NOMO-1 treated with DMSO at 0.1 percent for 48 hours (cell line): ENCODE measurements around the gene C3orf20.

Experiments used
- DNase-seq: peaks from one replicate; lab custom pipeline; 2025; ENCODE audit not compliant: unreplicated experiment; lab: John Stamatoyannopoulos, UW

Gene C3orf20

DNA sequence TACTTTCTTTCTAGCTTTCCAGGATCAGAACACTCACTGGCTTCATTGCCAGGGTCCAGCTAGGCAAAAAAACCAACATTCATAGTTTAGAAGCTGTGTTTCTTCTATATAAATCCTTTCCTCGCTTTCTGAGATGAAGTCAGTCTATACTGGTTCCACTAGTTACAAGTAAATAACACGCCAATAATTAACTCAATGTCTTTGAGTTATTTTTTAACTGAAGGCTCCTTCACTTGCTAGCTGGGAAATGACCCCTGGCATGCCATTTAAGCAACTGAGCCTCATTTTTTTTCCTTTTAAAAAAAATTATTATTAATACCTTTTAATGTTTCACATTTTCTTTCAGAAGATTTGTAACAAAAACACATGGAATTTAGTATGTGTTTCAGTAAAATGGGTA lies 25.5 kb upstream of the C3orf20 start:
- no peak for DNase-seq

DNA sequence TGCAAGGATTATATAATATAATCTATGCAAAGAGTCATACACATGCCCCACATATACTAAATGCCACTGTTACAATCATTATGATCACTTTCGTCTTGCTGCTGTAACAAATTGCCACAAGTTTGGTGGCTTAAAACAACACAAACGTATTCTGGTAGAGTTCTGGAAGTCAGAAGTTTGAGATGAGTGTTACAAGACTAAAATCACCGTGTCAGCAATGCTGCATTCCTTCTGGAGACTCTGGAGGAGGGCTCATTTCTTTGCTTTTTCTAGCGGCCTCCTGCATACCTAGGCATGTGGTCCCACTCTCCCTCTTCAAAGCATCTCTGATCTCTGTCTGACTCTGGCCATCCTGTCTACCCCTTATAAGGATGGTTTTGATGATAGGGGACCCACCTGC lies 24.7 kb upstream of the C3orf20 start:
- no peak for DNase-seq

DNA sequence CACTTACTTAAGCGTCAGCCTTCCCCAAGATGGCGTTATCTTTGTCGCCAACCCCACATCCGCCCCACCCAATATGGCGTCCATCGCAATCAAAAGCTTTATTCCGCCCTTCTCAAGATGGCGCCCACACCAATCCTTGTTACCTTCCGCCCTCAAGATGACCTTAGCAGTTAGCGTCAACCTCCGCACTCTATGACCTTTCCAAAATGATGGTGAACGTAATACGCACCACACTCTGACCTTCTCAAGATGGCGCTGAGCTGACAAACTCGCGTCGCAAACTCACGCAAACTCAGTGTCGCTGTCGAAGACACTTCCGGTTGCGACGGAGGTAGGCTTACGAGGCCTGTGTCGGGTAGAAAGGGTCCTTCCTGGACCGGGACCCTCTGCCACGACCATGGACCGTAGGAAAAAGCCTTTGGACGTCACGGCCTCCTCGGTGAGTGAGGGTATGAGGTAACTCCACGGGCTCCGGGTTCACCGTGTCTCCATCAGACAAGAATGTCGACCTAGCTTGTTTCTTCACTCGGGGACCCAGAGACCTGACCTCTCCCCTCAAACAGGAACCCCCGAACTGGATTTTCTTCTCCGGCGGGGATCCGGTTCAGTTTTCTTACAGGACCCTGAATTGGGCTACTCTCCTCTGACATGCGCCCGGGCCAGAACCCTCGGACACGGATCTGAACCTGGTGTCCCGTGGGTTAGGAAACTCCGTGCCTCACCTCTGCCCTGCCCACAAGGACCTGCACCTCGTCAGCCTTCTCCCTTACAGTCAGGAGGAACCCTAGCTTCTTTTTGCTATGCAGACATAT lies 23.3 kb upstream of the C3orf20 start, which contains the start of gene CCDC174:
CCDC174 (plus strand) TSS at position 323 of the 812 bp plus-strand sequence; CDS start at position 398, 75 bp downstream.
- DNase-seq, result peak; percentile 98

GRCh38 chr3:14652360-14652907 lies 22.5 kb upstream of the C3orf20 start:
- peak; percentile 20 for DNase-seq

GRCh38 chr3:14657579-14657978 lies 17.4 kb upstream of the C3orf20 start:
- DNase-seq, result no peak

GRCh38 chr3:14658978-14659377 lies 16.0 kb upstream of the C3orf20 start:
- no peak for DNase-seq

DNA sequence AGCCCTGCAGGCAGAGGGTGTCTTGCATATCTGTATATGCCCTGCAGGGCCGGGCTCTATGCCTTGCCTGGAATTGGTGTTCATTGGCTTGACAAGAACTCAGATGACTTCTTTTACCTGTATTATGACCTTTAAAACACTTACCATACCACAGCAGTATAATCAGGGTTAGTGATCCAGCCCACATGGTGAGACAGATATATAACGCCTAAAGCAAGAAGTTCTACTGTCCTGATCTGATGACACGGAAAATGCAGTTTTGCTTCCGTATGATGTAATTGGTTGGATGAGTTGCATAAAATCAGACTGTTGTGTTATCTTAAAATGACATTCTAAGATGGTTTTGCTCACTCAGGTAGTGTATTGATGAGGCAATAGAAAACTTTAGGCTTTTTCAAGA lies 14.0 kb upstream of the C3orf20 start:
- no peak for DNase-seq

GRCh38 chr3:14663396-14664135 lies 11.4 kb upstream of the C3orf20 start:
- no peak for DNase-seq

DNA sequence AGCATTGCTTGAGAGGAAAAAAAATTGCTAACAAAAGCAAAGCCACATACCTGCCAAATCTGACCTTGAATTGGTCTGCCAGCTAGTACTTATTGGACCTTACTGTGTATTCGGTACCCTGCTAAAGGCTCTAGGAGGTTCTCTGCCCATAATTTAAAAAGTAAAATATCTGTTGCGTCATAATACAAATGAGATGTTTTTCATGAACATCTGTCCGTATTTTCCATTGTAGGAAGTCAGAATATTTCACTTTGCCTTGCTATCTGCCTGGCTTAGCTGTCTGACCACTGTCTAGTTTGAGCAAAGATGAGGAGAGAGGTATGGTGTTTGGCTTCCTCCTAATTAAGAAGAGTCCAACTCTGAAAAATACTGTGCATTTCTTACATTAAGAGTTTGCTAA lies 10.8 kb upstream of the C3orf20 start:
- no peak for DNase-seq

DNA sequence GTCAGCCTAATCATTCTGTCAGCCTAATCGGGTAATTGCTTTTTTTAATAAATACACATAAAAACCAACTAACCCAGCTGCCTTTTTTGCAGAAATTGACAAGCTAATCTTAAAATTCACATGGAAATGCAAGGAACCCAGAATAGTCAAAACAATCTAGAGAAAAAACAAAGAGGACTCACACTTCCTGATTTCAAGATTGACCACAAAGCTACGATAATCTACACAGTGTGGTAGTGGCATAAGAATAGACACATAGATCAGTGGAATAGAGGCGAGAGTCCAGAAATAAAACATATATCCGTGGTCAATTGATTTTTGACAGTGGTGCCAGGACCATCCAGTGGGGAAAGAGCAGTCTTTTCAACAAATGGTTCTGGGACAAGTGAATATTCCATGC lies 2.4 kb upstream of the C3orf20 start:
- DNase-seq, result peak; percentile 33

DNA sequence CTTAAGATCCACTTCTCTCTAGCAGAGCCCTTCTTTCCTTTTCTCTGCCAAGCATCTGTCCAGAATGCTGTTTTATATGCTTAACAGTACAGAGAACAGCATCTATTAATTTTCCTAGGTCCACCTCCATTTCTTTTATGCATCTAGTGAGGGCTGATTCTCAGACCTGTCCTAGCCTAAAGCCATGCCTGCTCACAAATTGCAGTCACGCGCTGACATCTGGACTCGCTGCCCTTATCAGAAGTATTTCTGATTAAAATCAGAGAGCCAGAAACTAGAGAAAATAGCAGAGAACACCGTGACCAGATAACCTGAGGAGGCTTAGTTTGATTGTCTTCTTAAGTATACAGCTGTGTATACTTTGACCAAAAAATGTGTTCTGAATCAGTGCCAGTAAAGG lies 1.9 kb downstream of the C3orf20 start:
- no peak for DNase-seq

GRCh38 chr3:14678015-14678503 lies 3.1 kb downstream of the C3orf20 start:
- DNase-seq, result peak; percentile 48

DNA sequence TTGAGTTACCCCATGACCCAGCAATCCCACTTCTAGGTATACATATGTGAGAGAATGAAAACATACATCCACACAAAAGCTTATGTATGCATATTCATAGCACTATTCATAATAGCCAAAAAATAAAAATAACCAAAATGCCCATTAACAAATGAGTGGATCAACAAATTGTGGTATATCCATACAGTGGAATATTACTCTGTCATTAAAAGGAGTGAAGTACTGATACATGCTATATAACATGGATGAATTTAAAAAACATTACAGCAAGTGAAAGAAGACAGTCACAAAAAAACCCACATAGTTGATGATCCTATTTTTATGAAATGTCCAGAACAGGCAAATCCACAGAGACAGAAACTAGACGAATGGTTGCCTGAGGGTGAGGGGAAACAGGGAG lies 5.2 kb downstream of the C3orf20 start:
- DNase-seq, result no peak

- no peak for DNase-seq
Observed at GRCh38 chr3:14680716-14681115, 5.8 kb downstream of the C3orf20 start.

GRCh38 chr3:14684447-14684846 lies 9.5 kb downstream of the C3orf20 start:
- DNase-seq, result no peak

- peak; percentile 71 for DNase-seq
Observed at GRCh38 chr3:14685179-14685578, 10.2 kb downstream of the C3orf20 start.

DNA sequence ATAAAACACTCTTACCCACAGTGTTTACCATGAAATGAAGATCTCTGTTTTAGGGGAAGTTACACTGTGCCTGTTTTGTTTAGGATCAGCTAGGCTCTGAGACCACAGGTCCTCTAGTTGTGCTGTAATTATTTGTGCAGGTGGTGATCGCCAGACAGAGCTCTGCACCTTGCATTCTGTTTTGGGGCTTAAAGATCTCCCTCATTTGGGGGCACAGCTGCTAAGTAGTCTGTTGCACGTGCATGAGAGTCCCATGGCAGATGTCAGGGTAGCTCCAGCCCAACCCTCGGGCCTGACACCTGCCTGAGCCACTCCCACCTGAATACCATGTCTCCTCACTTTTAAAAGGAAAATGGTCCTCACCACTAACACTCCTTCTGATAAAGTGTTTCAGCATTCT lies 12.4 kb downstream of the C3orf20 start:
- DNase-seq, result peak; percentile 45

- DNase-seq, result peak; percentile 63
Observed at GRCh38 chr3:14688525-14688924, 13.6 kb downstream of the C3orf20 start.

DNA sequence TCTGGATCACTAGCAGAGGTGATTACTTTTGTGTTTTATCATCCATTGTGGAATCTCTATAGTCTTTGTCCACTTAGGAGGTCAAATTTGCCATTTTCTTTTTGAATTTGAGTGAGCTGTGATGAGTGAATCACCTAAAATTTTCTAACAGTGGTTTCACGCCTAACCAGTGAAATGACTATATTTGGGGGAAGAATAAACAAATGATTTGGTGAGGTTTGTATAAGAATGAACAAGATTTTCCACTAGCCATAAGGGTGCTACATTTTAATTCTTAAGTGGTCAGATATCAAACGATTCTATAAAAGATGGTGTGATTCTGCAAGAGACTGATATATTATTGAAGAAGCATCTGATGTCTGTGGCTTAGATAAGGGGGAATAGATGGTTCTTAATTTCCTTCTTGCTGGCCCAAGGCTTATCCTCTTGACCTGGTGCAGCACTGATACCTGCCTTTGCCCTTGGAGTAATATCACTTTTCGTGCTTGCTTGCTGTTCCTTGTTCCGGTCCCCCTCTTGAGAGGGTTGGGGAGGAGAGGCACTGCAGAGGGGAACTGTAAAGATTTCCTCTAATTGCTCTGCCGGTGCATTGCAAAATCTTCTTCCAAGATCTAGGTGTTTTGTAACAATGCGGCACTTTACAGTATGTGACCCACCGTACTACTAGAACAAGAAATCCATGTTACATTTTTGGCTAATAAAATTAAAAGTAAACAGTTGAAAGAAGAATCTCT lies 14.5 kb downstream of the C3orf20 start:
- DNase-seq, result peak; percentile 88

GRCh38 chr3:14691239-14691638 lies 16.3 kb downstream of the C3orf20 start:
- peak; percentile 92 for DNase-seq

DNA sequence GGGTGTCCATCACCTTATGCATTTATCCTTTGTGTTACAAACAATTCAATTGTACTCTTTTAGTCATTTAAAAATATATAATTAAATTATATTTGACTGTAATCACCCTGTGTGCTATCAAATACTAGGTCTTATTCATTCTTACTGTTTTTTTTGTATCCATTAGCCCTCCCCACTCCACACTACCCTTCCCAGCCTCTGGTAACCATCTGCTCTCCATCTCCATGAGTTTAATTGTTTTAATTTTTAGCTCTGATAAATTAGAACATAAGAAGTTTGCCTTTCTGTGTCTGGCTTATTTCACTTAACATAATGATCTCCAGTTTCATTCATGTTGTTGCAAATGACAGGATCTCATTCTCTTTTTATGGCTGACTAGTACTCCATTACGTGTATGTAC lies 16.8 kb downstream of the C3orf20 start:
- peak; percentile 38 for DNase-seq
